NCI-H82 (cell line): ENCODE data around the gene MRGPRX3.
A peak's percentile ranks its signal among the peaks of the same experiment; 100 is the strongest.
"Not testable (repeated sequence)": the region's sequence is repeated elsewhere in the genome, so short reads cannot be mapped to it uniquely, and the experiment has no call there.

Experiments used
- DNase-seq: peaks from one replicate; lab custom pipeline; 2025; lab: John Stamatoyannopoulos, UW

MRGPRX3 gene

DNA sequence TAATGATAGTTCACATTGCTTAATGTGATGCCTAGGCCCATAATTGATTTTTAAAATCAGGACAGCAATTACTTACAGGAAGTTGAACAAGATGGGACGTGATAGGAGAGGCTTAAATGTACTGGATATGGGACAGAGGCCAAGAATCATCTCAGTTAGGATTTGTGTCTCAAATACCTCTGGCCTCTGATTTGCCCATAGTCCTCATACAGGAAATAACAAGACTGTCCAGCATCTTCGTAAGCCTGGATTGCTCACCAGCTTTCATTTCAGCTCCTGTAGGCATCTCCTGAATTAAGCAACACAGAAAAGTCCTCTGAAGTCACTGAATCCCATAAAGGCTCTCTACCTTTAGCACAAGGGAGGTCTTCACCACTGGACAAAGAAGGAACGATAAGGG lies at the start of gene MRGPRX3:
MRGPRX3 (plus strand) TSS at position 231 of the 400 bp plus-strand sequence. CDS start 4,632 bp downstream, outside the sequence.
- no peak for DNase-seq

- DNase-seq, result no peak
Measured at GRCh38 chr11:18088366-18088765, 44.0 kb upstream of the MRGPRX3 start.

- no peak for DNase-seq
Measured at GRCh38 chr11:18088966-18089365, 43.4 kb upstream of the MRGPRX3 start.

GRCh38 chr11:18091731-18092130 lies 40.6 kb upstream of the MRGPRX3 start:
- no peak for DNase-seq

DNA sequence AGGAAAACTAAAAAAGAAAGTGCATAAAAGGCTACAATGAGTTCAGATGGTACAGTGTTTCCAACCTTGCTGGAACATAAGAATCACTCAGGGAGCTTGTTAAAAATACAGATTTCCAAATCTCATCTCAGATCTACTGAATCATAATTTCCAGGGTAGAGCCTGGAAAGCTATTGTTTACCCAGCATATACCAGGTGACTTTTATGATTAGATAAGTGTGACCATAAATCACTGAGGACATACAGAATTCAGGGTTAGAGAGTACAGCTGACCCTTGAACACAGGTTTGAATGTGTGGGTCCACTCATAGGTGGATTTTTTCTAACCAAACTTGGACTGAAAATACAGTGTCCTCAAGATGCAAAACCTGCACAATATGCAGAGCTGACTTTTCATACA lies 38.4 kb upstream of the MRGPRX3 start:
- DNase-seq, result no peak

- no peak for DNase-seq
Measured at GRCh38 chr11:18100926-18101656, 31.3 kb upstream of the MRGPRX3 start.

GRCh38 chr11:18105086-18105801 lies 27.1 kb upstream of the MRGPRX3 start:
- DNase-seq, result no peak

DNA sequence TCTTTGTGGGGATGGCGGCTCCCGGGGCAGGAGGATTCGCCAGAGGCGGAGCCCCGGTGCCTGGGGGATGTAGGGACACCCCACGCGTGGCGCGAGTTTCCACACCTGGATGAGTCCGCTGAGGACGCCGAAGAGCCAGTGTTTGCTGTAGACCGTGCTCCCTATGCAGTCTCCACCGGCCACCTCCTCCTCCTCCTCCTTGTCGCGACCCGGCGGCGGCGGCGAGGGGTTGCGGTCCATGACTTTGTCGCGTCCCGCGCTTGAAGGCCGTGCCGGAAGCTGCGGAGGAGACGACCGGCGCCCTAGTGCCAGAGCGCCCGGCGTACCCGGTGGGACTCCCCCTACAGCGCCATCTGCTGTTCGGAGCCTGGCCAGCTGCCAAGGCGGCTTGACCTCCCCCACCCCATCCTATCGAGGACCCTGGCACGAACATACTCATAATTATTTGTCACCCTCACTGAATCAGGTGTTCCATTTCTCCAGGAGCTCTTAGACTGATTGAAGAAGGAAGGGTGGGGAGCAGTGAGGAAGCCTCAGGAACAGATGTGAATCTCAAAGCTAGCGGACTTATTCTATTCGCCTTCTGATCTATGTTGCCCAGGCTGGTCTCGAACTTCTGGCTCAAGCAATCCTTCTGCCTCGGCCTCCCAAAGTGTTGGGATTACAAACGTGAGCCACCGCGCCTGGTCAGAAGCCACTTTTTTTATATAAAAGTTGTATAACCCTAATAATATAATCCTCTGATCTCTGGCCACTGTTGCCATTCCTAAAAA lies 26.4 kb upstream of the MRGPRX3 start, which contains the start of gene SAAL1:
SAAL1 (minus strand) TSS at position 281 of the 773 bp plus-strand sequence; CDS start at position 240, 41 bp downstream.
- DNase-seq, result peak; percentile 93

GRCh38 chr11:18106688-18107087 lies 25.7 kb upstream of the MRGPRX3 start:
- no peak for DNase-seq

- DNase-seq, result no peak
Measured at GRCh38 chr11:18108254-18108653, 24.1 kb upstream of the MRGPRX3 start.

- no peak for DNase-seq
Measured at GRCh38 chr11:18111005-18111404, 21.4 kb upstream of the MRGPRX3 start.

GRCh38 chr11:18115360-18116127 lies 16.8 kb upstream of the MRGPRX3 start:
- peak; percentile 83 for DNase-seq

DNA sequence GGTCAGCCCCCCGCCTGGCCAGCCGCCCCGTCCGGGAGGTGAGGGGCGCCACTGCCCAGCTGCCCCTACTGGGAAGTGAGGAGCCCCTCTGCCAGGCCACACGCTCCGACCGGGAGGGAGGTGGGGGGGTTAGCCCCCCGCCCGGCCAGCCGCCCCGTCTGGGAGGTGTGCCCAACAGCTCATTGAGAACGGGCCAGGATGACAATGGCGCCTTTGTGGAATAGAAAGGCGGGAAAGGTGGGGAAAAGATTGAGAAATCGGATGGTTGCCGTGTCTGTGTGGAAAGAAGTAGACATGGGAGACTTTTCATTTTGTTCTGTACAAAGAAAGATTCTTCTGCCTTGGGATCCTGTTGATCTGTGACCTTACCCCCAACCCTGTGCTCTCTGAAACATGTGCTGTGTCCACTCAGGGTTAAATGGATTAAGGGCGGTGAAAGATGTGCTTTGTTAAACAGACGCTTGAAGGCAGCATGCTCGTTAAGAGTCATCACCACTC lies 11.0 kb upstream of the MRGPRX3 start:
- DNase-seq, result not testable (repeated sequence)

GRCh38 chr11:18131115-18131514 lies 1.3 kb upstream of the MRGPRX3 start:
- not testable (repeated sequence) for DNase-seq

DNA sequence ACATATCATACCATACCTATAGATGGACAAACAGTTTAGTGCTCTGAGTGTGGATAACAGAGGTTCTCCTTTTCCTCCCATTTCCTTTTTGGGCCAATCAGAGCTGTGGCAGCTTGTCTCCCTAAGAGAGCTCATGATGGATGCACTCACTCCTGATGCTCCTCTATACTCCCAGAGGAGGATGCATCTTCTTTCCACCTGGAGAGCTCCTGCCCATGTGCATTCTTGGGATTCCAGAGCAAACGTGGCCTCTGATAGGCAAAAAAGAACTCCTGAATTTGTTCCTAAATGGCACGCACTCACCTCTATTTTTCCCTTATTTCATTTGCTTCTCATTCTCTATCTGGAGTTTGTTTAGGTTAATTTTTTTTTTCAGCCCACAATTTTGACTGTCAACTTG lies 2.9 kb downstream of the MRGPRX3 start:
- no peak for DNase-seq

DNA sequence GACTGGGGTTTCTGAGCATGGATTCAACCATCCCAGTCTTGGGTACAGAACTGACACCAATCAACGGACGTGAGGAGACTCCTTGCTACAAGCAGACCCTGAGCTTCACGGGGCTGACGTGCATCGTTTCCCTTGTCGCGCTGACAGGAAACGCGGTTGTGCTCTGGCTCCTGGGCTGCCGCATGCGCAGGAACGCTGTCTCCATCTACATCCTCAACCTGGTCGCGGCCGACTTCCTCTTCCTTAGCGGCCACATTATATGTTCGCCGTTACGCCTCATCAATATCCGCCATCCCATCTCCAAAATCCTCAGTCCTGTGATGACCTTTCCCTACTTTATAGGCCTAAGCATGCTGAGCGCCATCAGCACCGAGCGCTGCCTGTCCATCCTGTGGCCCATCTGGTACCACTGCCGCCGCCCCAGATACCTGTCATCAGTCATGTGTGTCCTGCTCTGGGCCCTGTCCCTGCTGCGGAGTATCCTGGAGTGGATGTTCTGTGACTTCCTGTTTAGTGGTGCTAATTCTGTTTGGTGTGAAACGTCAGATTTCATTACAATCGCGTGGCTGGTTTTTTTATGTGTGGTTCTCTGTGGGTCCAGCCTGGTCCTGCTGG lies 4.9 kb downstream of the MRGPRX3 start:
- no peak for DNase-seq

DNA sequence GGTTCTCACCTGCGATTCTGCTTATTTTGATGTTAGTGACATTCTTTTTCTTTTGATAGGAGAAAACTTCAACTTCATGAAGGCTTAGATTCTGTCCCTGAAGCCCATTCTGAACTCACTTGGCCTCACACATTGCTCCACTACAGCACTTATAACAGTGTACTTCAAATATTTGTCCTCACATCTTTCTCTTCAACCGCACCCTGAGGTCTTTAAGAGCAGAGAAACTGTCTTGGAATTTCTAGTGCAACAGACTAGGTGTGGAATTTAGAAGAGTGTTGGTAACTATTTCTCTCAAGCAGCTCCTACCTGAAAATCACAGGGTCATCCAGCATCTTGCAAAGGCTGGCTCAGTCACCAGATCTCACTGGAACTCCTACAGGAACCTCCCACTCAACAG lies 7.8 kb downstream of the MRGPRX3 start:
- DNase-seq, result no peak

GRCh38 chr11:18144243-18144642 lies 11.9 kb downstream of the MRGPRX3 start:
- DNase-seq, result no peak

DNA sequence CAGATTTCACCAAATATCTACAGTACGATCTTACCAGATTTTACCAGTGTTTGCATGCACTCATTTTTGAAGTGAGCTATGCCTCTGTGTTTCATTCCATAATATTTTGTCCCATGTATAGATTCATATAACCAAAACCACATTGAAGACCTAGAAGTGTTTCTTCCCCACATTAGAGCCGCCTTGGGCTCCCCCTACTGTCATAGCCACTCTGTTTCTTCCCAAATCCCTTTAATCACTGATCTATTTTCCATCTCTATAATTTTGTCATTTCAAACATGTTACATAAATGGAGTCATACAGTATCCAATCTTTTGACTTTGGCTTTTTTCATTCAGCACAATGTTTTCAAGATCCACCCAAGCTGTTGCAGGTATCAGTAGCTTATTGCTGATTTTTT lies 12.7 kb downstream of the MRGPRX3 start:
- no peak for DNase-seq

DNA sequence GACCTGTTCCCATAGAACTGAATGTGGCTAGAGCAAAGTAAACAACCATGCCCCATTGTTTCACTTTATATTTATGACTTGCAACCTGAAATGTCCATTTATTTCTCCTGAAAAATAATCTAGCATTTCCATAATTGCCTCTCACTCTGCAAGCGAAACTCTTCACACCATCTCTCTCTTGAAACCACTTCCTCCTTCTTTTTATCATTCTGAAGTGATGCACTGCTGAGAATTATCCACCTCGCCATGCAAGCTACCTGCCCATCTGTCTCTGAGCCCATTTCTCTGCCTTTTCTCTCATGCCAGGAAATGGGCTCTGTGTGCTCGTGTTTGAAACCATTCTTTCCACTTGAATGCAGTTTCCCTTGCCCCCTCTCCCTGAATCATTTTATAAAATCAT lies 13.5 kb downstream of the MRGPRX3 start:
- no peak for DNase-seq

- DNase-seq, result no peak
Measured at GRCh38 chr11:18151581-18151980, 19.2 kb downstream of the MRGPRX3 start.
